H1 (cell line): ENCODE results near the gene ZNF425. TPM values are rescaled to one million over a fixed set of nuclear protein-coding genes. Genes with fewer than 3 reads are reported as not detected.

ENCODE experiments used
- ATF3 ChIP-seq: IDR thresholded peaks from 2 replicates; pipeline ENCODE4 v1.6.1; 2011; ENCODE audit warnings: low read depth, mild to moderate bottlenecking, low read length; ENCODE audit not compliant: insufficient read depth
- CBX5 ChIP-seq: fragments of 300-800, 300-1000 bp; sonication (generic); IDR thresholded peaks from 2 replicates; pipeline ENCODE4 v1.7.1; 2016; ENCODE audit warnings: antibody characterized with exemption, low read length, low read depth
- SP2 ChIP-seq: IDR thresholded peaks from 2 replicates; pipeline ENCODE4 v1.6.1; 2012; ENCODE audit warnings: mild to moderate bottlenecking, low read length, inconsistent platforms
- polyA plus RNA-seq, 7 experiments: library from polyadenylated mRNA; depleted of rRNA in 3 of 7; stranded (reverse) in 5 of 7; unstranded in 2 of 7; fragments of >200 nt in 5 of 7; fragments of 200-250 nt in 2 of 7; gene quantifications; 1 replicate in 5 of 7; 2 replicates in 1 of 7; 4 replicates in 1 of 7; pipeline versions ENCODE4 v1.2.1 to v1.2.3, GENCODE V29; 2011 to 2013; ENCODE audit warnings: missing spikeins in 2 of 7, mixed read lengths in 2 of 7
- total RNA-seq: library from RNA; stranded (reverse); fragmentation: NEBNext Ultra II Directional; extraction: Animal tissue kit (Norgen Biotek cat#: 25700); gene quantifications from 2 replicates; pipeline ENCODE4 v1.2.1, GENCODE V29; 2021

ZNF425 gene
- total and polyA plus RNA-seq, 2 of the 8 experiments (the other 6 are each of a cell fraction or from before 2014, with no cell fraction given), result 3.4 to 6.1 TPM

DNA sequence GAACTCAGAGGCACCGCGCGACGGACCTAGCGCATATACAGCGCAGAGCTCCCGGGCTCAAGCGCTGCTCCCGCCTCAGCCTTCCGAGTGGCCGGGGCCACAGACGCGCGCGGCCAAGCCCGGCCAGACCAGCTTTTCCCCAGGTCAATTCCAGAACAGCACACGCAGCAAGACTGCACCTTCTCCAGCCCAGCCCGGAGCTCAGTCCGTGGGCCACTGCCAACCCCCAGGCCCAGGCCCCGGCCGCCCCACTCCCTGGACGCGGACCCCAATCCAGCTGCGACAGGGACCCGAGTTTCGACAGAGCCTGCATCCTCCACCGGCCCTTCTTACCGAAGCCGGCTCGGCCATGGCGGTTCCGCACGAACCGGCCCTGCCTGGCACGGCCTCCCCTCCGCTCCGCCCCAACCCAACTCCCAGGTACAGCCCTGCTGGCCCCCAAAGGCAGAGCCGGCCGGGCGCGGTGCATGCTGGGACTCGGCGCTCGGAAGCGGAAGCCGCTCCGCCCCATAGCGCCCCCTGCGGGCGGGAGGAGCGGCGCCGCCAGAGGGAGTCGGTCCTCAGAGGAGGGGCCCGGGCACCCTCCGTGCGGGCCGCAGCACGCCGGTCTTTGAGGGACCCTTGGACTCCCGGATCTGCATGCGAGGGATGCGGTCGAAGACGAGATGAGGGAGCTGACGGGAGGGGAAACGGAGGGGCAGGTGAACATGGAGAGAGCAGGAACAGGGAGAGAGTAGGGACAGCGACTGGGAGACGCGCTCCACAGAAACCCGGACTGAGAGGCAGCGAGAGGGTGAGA, at the start of gene ZNF425 (continued):
- no peak for TF ChIP-seq CBX5
- TF ChIP-seq ATF3, result peak; percentile 46
- no peak for TF ChIP-seq SP2
